Adrenal gland (tissue), 12 donors: ENCODE measurements around the gene NT5C1B. TPM values are rescaled to one million over a fixed set of nuclear protein-coding genes. Genes with fewer than 3 reads are reported as not detected.

ENCODE experiments used
- DNase-seq, 7 donors: peaks; one replicate each; pipeline ENCODE4 v3.0.0-alpha.2; 2019 to 2020
- H3K27ac ChIP-seq, 5 donors: fragments of 200-600 bp; sonication (generic) in 4 of 5; 1 replicate in 3 of 5; 2 replicates in 2 of 5; pipeline versions ENCODE4 v1.5.1 to v1.8.0; 2016 to 2020; ENCODE audit warnings: mild to moderate bottlenecking in 1 of 5
- H3K27me3 ChIP-seq: fragments of 200-600 bp; 2 replicates; pipeline ENCODE4 v1.8.0; 2021
- H3K36me3 ChIP-seq, 2 donors: fragments of 200-600 bp; replicated peaks in 1 of 2; 1 replicate in 1 of 2; 2 replicates in 1 of 2; pipeline versions ENCODE4 v1.5.1 to v1.8.0; 2018 to 2022
- H3K4me1 ChIP-seq, 2 donors: fragments of 200-600 bp; replicated peaks in 1 of 2; 1 replicate in 1 of 2; 2 replicates in 1 of 2; pipeline versions ENCODE4 v1.5.1 to v1.8.0; 2018 to 2021
- H3K4me3 ChIP-seq, 4 donors: fragments of 200-600 bp; sonication (generic) in 3 of 4; one replicate each; pipeline ENCODE4 v1.5.1; 2016 to 2018
- H3K9me3 ChIP-seq, 3 donors: fragments of 200-600 bp; sonication (generic) in 1 of 3; replicated peaks in 1 of 3; 1 replicate in 2 of 3; 2 replicates in 1 of 3; pipeline versions ENCODE4 v1.5.1 to v1.8.0; 2016 to 2021
- CTCF ChIP-seq, 6 experiments: fragments of 450-650 bp in 4 of 6; fragments of 200-600 bp in 2 of 6; sonication (generic) in 1 of 6; IDR thresholded peaks; 1 replicate in 5 of 6; 2 replicates in 1 of 6; pipeline versions ENCODE4 v1.5.1 to v1.8.0; 2016 to 2021; ENCODE audit warnings: antibody characterized with exemption in 6 of 6, mild to moderate bottlenecking in 2 of 6, moderate library complexity in 1 of 6
- POLR2A ChIP-seq, 2 donors: fragments of 450-650 bp; IDR thresholded peaks; one replicate each; pipeline ENCODE4 v1.6.1; 2017; ENCODE audit warnings: antibody characterized with exemption in 2 of 2, mild to moderate bottlenecking in 2 of 2, moderate library complexity in 1 of 2
- WGBS, 4 donors: extraction: QIAGEN DNeasy Blood & Tissue Kit in 2 of 4; methylation state at CpG; one replicate each; pipeline versions ENCODE4 v1.1.5 to v1.1.7; 2013 to 2017; 5-methylcytosine and 5-hydroxymethylcytosine counted together
- intact Hi-C, 2 donors: fragments of 100-400 bp; cut with DNase I; formaldehyde crosslinking; loops; one replicate each; pipeline versions ENCODE4 v1.14.1 to v1.15.0; 2022 to 2023
- polyA plus RNA-seq, 3 donors: library from polyadenylated mRNA; stranded (reverse); fragments of 200-250 nt in 2 of 3; fragments of 350-450 nt in 1 of 3; fragmentation: Illumina TruSeq in 1 of 3; extraction: RNeasy Lipid Tissue Mini Kit (QIAGEN cat#74804) in 1 of 3; gene quantifications; one replicate each; pipeline ENCODE4 v1.2.3, GENCODE V29; 2013 to 2014
- small RNA-seq, 2 donors: library from RNA; depleted of rRNA; stranded (forward); fragments of <200 nt; gene quantifications; one replicate each; pipeline ENCODE3, GENCODE V24; 2016
- total RNA-seq, 9 donors: library from RNA; depleted of rRNA in 4 of 9; stranded (reverse); fragments of >200 nt in 4 of 9; fragments of 120-200 nt in 1 of 9; fragmentation: NEBNext Ultra II Directional in 1 of 9; extraction: Animal tissue kit (Norgen Biotek cat#: 25700) in 1 of 9; gene quantifications; one replicate each; pipeline versions ENCODE4 v1.1.0 to v1.2.4, GENCODE V29; 2013 to 2023
- donor health status: healthy with polysubstance abuse.
- donor health status: Bipolar disorder and iron deficiency.
- donor health status: DM: yes; HTN: yes; CAD: no.
- donor health status: DM: no; HTN: no; CAD: no.
- donor health status: DM: no; HTN: no; CAD: no.
- donor health status: DM: yes; HTN: yes; CAD: no.

Gene NT5C1B
- total and polyA plus RNA-seq, 12 donors: not detected

DNA sequence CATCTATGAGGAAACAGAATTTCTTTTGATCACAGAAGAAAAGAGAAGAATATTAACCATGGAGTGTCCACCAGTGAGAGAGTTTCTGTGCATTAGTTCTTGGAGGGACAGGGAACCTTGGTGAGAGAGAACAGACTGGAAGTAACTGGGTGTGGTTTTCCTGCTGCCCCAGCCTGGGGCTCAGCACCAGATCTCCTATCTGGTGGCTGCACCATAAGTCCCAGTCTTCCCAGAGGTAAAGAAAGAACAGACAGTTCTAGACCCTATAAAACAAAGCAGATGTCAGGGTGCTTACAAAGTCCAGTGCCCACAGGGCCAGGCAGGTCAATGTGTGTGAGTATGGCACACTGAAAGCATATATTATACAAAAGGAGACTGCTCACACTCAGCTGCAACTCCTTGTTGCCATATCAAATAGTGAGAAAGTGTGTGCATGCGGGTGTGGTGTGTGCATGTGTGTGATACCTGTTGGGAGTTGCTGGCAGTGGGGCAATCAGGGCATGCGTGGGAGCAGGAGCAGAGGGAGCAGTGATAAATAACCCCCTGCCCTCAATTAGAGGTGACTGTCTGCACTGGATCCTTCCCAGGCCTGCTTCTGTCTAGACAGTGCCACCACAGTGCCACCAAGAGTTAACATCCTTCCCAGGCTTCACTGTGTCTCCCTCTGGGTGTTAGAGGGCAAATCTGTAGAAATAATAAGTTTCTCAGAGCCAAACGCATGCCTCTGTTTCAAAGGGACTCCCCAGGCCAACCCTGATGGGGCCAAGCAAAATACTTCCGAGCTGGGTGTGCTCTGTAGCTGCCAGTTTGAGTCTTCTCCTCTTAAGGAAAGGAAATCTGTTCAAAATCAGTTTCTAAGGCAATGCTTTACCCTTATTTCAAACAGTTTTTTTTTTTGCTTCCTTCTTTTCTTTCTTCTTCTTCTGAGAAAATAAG is 74.6 kb downstream of the NT5C1B start:
- H3K4me3 ChIP-seq: no peak overlapping the region
- WGBS, 4 donors: 61 to 78% (median 69%) methylated on average over 4 of the region's 4 CpGs
- H3K36me3 ChIP-seq: no peaks in the 10 kb centered on the region
- no peak overlapping the region for H3K27ac ChIP-seq
- intact Hi-C loops: no loop called here
- DNase-seq: no peak
- no peaks in the 10 kb centered on the region for H3K27me3 ChIP-seq
- no peaks in the 10 kb centered on the region for H3K9me3 ChIP-seq
- H3K4me1 ChIP-seq: no peaks in the 10 kb centered on the region
- TF ChIP-seq CTCF (IDR thresholded peaks at IDR 0.05) (no peak), POLR2A (IDR thresholded peaks at IDR 0.05) (no peak)

Small RNA genes within 50 kb of the gene (small RNA-seq; reads per million reads assigned to genes)
- gene RNU6-1215P: 0 reads per million in 2 donors

Other genes starting within 250 kb of the NT5C1B start
- gene RDH14, start 28.9 kb downstream of the NT5C1B start, total RNA-seq: 10 to 100 TPM; 25.2 to 48.6 (median 30.3) TPM
- gene RDH14, start 28.9 kb downstream of the NT5C1B start, polyA plus RNA-seq: 10 to 100 TPM in 2 of 3 donors, 1 to 10 TPM in 1; 9.7 to 44.8 (median 20.0) TPM